Measurements from ENCODE around the gene MERTK.
"Not testable (repeated sequence)": the region's sequence is repeated elsewhere in the genome, so short reads cannot be mapped to it uniquely, and the experiment has no call there.

The MERTK gene

GRCh38 chr2:111903516-111903915 lies 5.1 kb downstream of the MERTK start:
- no peaks in the 10 kb centered on the region for H3K27me3 ChIP-seq (ENCODE audit: low read depth)
- peaks cover 42% of the 10 kb centered on the region for H3K4me1 ChIP-seq
- H3K4me3 ChIP-seq: no peak overlapping the region
- in situ Hi-C loops (cut with MboI; ENCODE audit: low sequenced_read_pairs): loop anchor here (10.0 kb wide), 1 partner anchor 51 kb away; no protein-coding TSS in a partner anchor
- H3K9me3 ChIP-seq: no peaks in the 10 kb centered on the region
- DNase-seq (ENCODE audit: low spot score in 2 of 2): no peak
- H3K36me3 ChIP-seq (replicated peaks): no peaks in the 10 kb centered on the region

- Histone ChIP-seq H3K9me3 (no peaks in the 10 kb centered on the region), H3K4me3 (no peak overlapping the region), H3K27me3 (ENCODE audit: low read depth) (no peaks in the 10 kb centered on the region), H3K4me1 (peaks cover 45% of the 10 kb centered on the region), H3K36me3 (replicated peaks) (no peaks in the 10 kb centered on the region)
- in situ Hi-C loops (cut with MboI; ENCODE audit: low sequenced_read_pairs): loop anchor here (10.0 kb wide), 1 partner anchor 51 kb away; no protein-coding TSS in a partner anchor
- peak in 1 of 2 experiments; percentile 17 for DNase-seq (ENCODE audit: low spot score in 2 of 2)
Observed at GRCh38 chr2:111903930-111904439, 5.6 kb downstream of the MERTK start.

GRCh38 chr2:111904726-111905474 lies 6.5 kb downstream of the MERTK start:
- H3K36me3 ChIP-seq (replicated peaks): no peaks in the 10 kb centered on the region
- no peak overlapping the region for H3K4me3 ChIP-seq
- peaks cover 43% of the 10 kb centered on the region for H3K4me1 ChIP-seq
- H3K9me3 ChIP-seq: no peaks in the 10 kb centered on the region
- in situ Hi-C loops (cut with MboI; ENCODE audit: low sequenced_read_pairs): loop anchor here (10.0 kb wide), 1 partner anchor 50 kb away; no protein-coding TSS in a partner anchor
- DNase-seq (ENCODE audit: low spot score in 2 of 2): no peak
- H3K27me3 ChIP-seq (ENCODE audit: low read depth): no peaks in the 10 kb centered on the region

GRCh38 chr2:111905475-111905869 lies 7.1 kb downstream of the MERTK start:
- H3K27me3 ChIP-seq (ENCODE audit: low read depth); H3K36me3 ChIP-seq (replicated peaks); H3K4me3 ChIP-seq; DNase-seq (ENCODE audit: low spot score in 2 of 2); H3K9me3 ChIP-seq: not testable (repeated sequence)
- H3K4me1 ChIP-seq: peaks cover 39% of the 10 kb centered on the region
- in situ Hi-C loops (cut with MboI; ENCODE audit: low sequenced_read_pairs): loop anchor here (10.0 kb wide), 1 partner anchor 49 kb away; no protein-coding TSS in a partner anchor

GRCh38 chr2:111905990-111906735 lies 7.8 kb downstream of the MERTK start:
- peak; percentile 52 to 63 for DNase-seq (ENCODE audit: low spot score in 2 of 2)
- in situ Hi-C loops (cut with MboI; ENCODE audit: low sequenced_read_pairs): loop anchor here (10.0 kb wide), 1 partner anchor 49 kb away; no protein-coding TSS in a partner anchor
- no peak overlapping the region for H3K4me3 ChIP-seq
- H3K4me1 ChIP-seq: peaks cover 39% of the 10 kb centered on the region
- no peaks in the 10 kb centered on the region for H3K27me3 ChIP-seq (ENCODE audit: low read depth)
- H3K36me3 ChIP-seq (replicated peaks): no peaks in the 10 kb centered on the region
- no peaks in the 10 kb centered on the region for H3K9me3 ChIP-seq

- in situ Hi-C loops (cut with MboI; ENCODE audit: low sequenced_read_pairs): loop anchor here (10.0 kb wide), 1 partner anchor 46 kb away; no protein-coding TSS in a partner anchor
- no peaks in the 10 kb centered on the region for H3K36me3 ChIP-seq (replicated peaks)
- H3K27me3 ChIP-seq (ENCODE audit: low read depth): no peaks in the 10 kb centered on the region
- peaks cover 35% of the 10 kb centered on the region for H3K4me1 ChIP-seq
- no peaks in the 10 kb centered on the region for H3K9me3 ChIP-seq
- no peak for DNase-seq (ENCODE audit: low spot score in 2 of 2)
- no peak overlapping the region for H3K4me3 ChIP-seq
Observed at GRCh38 chr2:111908578-111908977, 10.2 kb downstream of the MERTK start.

- in situ Hi-C loops (cut with MboI; ENCODE audit: low sequenced_read_pairs): loop anchor here (10.0 kb wide), 1 partner anchor 46 kb away; no protein-coding TSS in a partner anchor
Observed at GRCh38 chr2:111909079-111909478, 10.7 kb downstream of the MERTK start.

GRCh38 chr2:111909997-111910396 lies 11.6 kb downstream of the MERTK start:
- DNase-seq (ENCODE audit: low spot score in 2 of 2); H3K27me3 ChIP-seq (ENCODE audit: low read depth); H3K4me3 ChIP-seq; H3K36me3 ChIP-seq (replicated peaks); H3K9me3 ChIP-seq: not testable (repeated sequence)
- in situ Hi-C loops (cut with MboI; ENCODE audit: low sequenced_read_pairs): loop anchor here (10.0 kb wide), 1 partner anchor 45 kb away; no protein-coding TSS in a partner anchor
- peaks cover 30% of the 10 kb centered on the region for H3K4me1 ChIP-seq

More at GRCh38 chr2:111909079-111909478, 10.7 kb downstream of the MERTK start:
- no peaks in the 10 kb centered on the region for H3K9me3 ChIP-seq
- no peak for DNase-seq (ENCODE audit: low spot score in 2 of 2)
- no peaks in the 10 kb centered on the region for H3K27me3 ChIP-seq (ENCODE audit: low read depth)
- H3K4me3 ChIP-seq: no peak overlapping the region
- no peaks in the 10 kb centered on the region for H3K36me3 ChIP-seq (replicated peaks)
- H3K4me1 ChIP-seq: peaks cover 30% of the 10 kb centered on the region

- H3K36me3 ChIP-seq (replicated peaks): no peaks in the 10 kb centered on the region
- no peaks in the 10 kb centered on the region for H3K9me3 ChIP-seq
- no peak for DNase-seq (ENCODE audit: low spot score in 2 of 2)
- in situ Hi-C loops (cut with MboI; ENCODE audit: low sequenced_read_pairs): no loop called here
- peaks cover 28% of the 10 kb centered on the region for H3K4me1 ChIP-seq
- H3K4me3 ChIP-seq: no peak overlapping the region
- no peaks in the 10 kb centered on the region for H3K27me3 ChIP-seq (ENCODE audit: low read depth)
Observed at GRCh38 chr2:111910609-111911277, 12.3 kb downstream of the MERTK start.

- in situ Hi-C loops (cut with MboI; ENCODE audit: low sequenced_read_pairs): not testable (repeated sequence)
- peaks cover 21% of the 10 kb centered on the region for H3K4me1 ChIP-seq
Observed at GRCh38 chr2:111911295-111911977, 13.0 kb downstream of the MERTK start.

GRCh38 chr2:111912547-111912946 lies 14.1 kb downstream of the MERTK start:
- no peak overlapping the region for H3K4me3 ChIP-seq
- DNase-seq (ENCODE audit: low spot score in 2 of 2): no peak
- no peaks in the 10 kb centered on the region for H3K9me3 ChIP-seq
- H3K27me3 ChIP-seq (ENCODE audit: low read depth): no peaks in the 10 kb centered on the region
- no peaks in the 10 kb centered on the region for H3K36me3 ChIP-seq (replicated peaks)
- H3K4me1 ChIP-seq: peaks cover 16% of the 10 kb centered on the region
- in situ Hi-C loops (cut with MboI; ENCODE audit: low sequenced_read_pairs): no loop called here

More at GRCh38 chr2:111911295-111911977, 13.0 kb downstream of the MERTK start:
- not testable (repeated sequence) for H3K9me3 ChIP-seq; H3K4me3 ChIP-seq; H3K36me3 ChIP-seq (replicated peaks); DNase-seq (ENCODE audit: low spot score in 2 of 2); H3K27me3 ChIP-seq (ENCODE audit: low read depth)

- H3K4me3 ChIP-seq: no peak overlapping the region
- in situ Hi-C loops (cut with MboI; ENCODE audit: low sequenced_read_pairs): no loop called here
- no peak for DNase-seq (ENCODE audit: low spot score in 2 of 2)
- H3K36me3 ChIP-seq (replicated peaks): no peaks in the 10 kb centered on the region
- H3K27me3 ChIP-seq (ENCODE audit: low read depth): no peaks in the 10 kb centered on the region
- H3K9me3 ChIP-seq: no peaks in the 10 kb centered on the region
- H3K4me1 ChIP-seq: peaks cover 5% of the 10 kb centered on the region
Observed at GRCh38 chr2:111917106-111917505, 18.7 kb downstream of the MERTK start.

GRCh38 chr2:111918383-111918806 lies 20.0 kb downstream of the MERTK start:
- DNase-seq (ENCODE audit: low spot score in 2 of 2): peak in 1 of 2 experiments; percentile 18
- Histone ChIP-seq H3K27me3 (ENCODE audit: low read depth) (no peaks in the 10 kb centered on the region), H3K9me3 (no peaks in the 10 kb centered on the region), H3K36me3 (replicated peaks) (no peaks in the 10 kb centered on the region), H3K4me3 (no peak overlapping the region), H3K4me1 (peaks cover 5% of the 10 kb centered on the region)
- in situ Hi-C loops (cut with MboI; ENCODE audit: low sequenced_read_pairs): no loop called here
